WERI-Rb-1 (cell line): Measurements from ENCODE around the gene CAMK2B.
"Not testable (repeated sequence)": the region's sequence is repeated elsewhere in the genome, so short reads cannot be mapped to it uniquely, and the experiment has no call there.

Experiments
- DNase-seq: peaks from one replicate; pipeline ENCODE4 v3.0.0-alpha.2; 2020
- H3K27ac ChIP-seq: fragments of 250-450 bp; sonication (Bioruptor Pico); 2 replicates; pipeline ENCODE4 v1.5.1; 2020; ENCODE audit warnings: mild to moderate bottlenecking, moderate library complexity
- H3K27me3 ChIP-seq: fragments of 250-450 bp; sonication (Bioruptor Pico); 2 replicates; pipeline ENCODE4 v1.5.1; 2021; ENCODE audit warnings: mild to moderate bottlenecking, low read depth, moderate library complexity; ENCODE audit not compliant: insufficient read depth, severe bottlenecking
- H3K36me3 ChIP-seq: fragments of 250-450 bp; sonication (Bioruptor Pico); 2 replicates; pipeline ENCODE4 v1.5.1; 2020; ENCODE audit warnings: mild to moderate bottlenecking, moderate library complexity
- H3K4me3 ChIP-seq: 2 replicates; pipeline ENCODE4 v1.5.1; 2011; ENCODE audit warnings: low read depth, mild to moderate bottlenecking, control low read depth, low read length
- H3K9me3 ChIP-seq: fragments of 250-450 bp; sonication (Bioruptor Pico); 2 replicates; pipeline ENCODE4 v1.5.1; 2021; ENCODE audit warnings: mild to moderate bottlenecking, moderate library complexity; ENCODE audit not compliant: severe bottlenecking
- TF ChIP-seq, protein P1 (sequence below): IDR thresholded peaks from 2 replicates; pipeline ENCODE4 v1.5.1; 2011; ENCODE audit warnings: low read depth, mild to moderate bottlenecking, control low read depth, inconsistent platforms, low read length

CAMK2B gene

DNA sequence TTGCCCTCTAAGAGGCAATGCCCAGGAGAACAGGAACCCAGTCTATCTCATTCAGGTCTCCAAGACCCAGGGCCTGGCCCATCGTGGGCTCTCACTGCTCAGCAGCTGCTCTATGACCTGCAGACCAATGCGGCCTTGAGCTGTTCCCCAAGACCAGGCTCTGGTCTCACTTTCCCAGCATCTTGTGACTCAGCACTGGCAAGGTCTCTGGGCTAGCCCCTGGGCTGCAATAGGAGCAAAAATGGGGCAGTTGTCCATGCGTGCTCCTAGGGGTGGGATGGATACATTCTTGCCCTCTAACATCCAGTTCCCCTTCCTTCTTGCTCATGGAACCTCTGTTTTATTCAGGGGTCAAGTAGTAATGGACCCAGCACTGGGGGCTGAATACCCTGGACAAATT lies 149.7 kb downstream of the CAMK2B start:
- TF ChIP-seq, protein P1, sequence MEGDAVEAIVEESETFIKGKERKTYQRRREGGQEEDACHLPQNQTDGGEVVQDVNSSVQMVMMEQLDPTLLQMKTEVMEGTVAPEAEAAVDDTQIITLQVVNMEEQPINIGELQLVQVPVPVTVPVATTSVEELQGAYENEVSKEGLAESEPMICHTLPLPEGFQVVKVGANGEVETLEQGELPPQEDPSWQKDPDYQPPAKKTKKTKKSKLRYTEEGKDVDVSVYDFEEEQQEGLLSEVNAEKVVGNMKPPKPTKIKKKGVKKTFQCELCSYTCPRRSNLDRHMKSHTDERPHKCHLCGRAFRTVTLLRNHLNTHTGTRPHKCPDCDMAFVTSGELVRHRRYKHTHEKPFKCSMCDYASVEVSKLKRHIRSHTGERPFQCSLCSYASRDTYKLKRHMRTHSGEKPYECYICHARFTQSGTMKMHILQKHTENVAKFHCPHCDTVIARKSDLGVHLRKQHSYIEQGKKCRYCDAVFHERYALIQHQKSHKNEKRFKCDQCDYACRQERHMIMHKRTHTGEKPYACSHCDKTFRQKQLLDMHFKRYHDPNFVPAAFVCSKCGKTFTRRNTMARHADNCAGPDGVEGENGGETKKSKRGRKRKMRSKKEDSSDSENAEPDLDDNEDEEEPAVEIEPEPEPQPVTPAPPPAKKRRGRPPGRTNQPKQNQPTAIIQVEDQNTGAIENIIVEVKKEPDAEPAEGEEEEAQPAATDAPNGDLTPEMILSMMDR: no peak

DNA sequence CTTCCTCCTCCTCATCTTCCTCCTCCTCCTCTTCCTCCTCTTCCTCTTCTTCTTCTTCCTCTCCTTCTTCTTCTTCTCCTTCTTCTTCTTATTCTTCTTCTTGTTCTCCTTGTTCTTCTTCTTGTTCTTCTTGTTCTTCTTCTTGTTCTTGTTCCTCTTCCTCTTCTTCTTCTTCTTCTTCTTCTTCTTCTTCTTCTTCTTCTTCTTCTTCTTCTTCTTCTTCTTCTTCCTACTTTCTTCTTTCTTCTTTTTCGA lies 150.8 kb downstream of the CAMK2B start:
- H3K27me3 ChIP-seq, H3K27ac ChIP-seq, H3K4me3 ChIP-seq, DNase-seq, H3K36me3 ChIP-seq, H3K9me3 ChIP-seq: not testable (repeated sequence)

More for the DNA sequence above, 149.7 kb downstream of the CAMK2B start:
- Histone ChIP-seq H3K27me3 (no peaks in the 10 kb centered on the region), H3K27ac (no peak overlapping the region), H3K36me3 (no peaks in the 10 kb centered on the region), H3K4me3 (no peak overlapping the region), H3K9me3 (no peaks in the 10 kb centered on the region)
- DNase-seq: no peak

DNA sequence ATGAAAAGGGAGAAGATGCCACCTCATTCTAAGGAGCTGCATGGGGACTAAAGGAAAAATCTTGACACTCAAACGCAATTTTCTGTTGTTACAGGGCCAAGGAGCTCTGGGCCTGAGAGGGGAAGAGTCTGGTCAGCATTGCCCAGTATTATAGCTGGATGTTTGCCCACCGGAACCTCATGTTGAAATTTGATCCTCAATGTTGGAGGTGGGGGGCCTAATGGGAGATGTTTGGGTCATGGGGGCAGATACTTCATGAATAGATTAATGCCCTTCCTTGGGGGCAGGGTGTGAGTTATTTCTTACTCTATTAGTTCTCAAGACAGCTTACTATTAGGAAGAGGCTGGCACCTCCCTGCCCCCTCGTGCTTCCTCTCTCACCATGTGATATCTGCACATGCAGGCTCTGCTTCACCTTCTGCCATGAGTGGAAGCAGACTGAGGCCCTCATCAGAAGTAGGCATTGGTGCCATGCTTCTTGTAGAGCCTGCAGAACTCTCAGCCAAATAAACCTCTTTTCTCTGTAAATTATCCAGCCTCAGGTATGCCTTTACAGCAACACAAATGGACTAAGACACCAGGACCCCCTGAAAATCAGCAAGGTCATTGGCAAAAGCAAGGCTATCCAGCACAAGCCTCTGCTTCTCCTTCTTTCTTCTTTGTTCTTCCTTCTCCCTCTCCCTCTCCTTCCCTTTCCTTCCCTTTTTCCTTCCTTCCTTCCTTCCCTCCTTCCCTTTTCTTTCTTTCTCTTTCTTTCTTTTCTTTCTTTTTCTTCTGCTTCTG lies 151.3 kb downstream of the CAMK2B start:
- no peak overlapping the region for H3K27ac ChIP-seq
- H3K27me3 ChIP-seq: no peaks in the 10 kb centered on the region
- H3K36me3 ChIP-seq: no peaks in the 10 kb centered on the region
- no peak overlapping the region for H3K4me3 ChIP-seq
- TF ChIP-seq, protein P1: no peak
- no peak for DNase-seq
- no peaks in the 10 kb centered on the region for H3K9me3 ChIP-seq

DNA sequence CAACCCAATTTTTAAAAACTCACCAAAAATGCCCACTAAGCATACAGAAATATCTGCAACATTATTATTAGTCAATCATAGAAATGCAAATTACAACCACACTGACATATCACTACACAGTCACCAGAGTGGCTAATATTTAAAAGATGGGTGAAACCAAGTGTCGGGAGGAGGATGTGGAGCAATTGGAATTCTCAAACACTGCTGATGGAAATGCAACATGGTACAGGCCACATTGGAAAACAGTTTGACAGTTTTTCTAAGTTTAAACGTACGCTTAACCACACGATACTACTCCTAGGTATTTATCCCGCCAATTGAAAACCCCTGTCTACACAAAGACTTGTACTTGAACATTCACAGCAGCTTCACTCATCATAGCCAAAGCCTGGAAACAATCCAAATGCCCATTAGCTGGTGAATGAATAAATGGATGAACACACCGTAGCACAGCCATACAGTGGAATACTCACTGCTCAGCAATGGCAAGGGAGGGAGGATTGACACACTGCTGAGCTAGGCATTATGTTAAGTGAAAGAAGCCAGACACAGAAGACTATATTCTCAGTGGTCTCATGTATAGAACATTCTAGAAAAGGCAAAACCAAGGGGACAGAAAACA lies 152.5 kb downstream of the CAMK2B start:
- Histone ChIP-seq H3K27ac (no peak overlapping the region), H3K36me3 (no peaks in the 10 kb centered on the region), H3K4me3 (no peak overlapping the region), H3K27me3 (no peaks in the 10 kb centered on the region), H3K9me3 (no peaks in the 10 kb centered on the region)
- TF ChIP-seq, protein P1: no peak
- no peak for DNase-seq

DNA sequence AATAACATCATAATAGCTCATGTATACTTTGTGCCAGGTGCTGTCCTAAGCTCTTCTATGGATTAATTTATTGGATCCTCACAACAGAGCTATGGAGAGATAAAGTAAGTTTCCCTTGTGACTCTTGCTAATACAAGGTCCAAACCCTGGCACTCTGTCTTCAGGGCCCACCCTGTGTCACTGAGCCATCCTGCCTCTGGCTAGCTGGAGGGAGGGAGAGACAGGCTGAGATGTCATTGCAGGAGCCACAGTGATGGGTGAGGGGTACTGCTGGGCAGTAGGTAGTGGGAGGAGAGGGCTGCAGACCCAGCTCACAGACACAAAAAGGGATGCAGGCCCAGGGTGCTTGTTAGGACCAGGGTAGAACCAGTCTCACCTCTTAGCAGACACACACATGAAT lies 153.0 kb downstream of the CAMK2B start:
- Histone ChIP-seq H3K36me3 (no peaks in the 10 kb centered on the region), H3K9me3 (peaks cover under 1% of the 10 kb centered on the region), H3K27me3 (no peaks in the 10 kb centered on the region), H3K4me3 (no peak overlapping the region), H3K27ac (no peak overlapping the region)
- DNase-seq: no peak
- TF ChIP-seq, protein P1: no peak

DNA sequence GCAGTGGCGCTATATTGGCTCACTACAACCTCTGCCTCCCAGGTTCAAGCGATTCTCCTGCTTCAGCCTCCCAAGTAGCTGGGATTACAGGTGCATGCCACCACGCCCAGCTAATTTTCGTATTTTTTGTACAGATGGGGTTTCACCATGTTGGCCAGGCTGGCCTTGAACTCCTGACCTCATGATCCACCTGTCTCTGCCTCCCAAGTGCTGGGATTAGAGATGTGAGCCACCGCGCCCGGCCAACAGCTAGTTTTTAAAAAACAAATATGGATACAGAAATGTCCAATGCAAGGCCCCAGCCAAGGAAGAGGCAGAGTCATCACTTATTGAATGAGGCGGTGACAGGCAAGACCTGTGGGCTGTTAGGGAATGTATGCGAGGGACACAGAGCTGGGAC lies 153.5 kb downstream of the CAMK2B start:
- H3K4me3 ChIP-seq, H3K27ac ChIP-seq, H3K27me3 ChIP-seq, H3K9me3 ChIP-seq, H3K36me3 ChIP-seq, DNase-seq: not testable (repeated sequence)

DNA sequence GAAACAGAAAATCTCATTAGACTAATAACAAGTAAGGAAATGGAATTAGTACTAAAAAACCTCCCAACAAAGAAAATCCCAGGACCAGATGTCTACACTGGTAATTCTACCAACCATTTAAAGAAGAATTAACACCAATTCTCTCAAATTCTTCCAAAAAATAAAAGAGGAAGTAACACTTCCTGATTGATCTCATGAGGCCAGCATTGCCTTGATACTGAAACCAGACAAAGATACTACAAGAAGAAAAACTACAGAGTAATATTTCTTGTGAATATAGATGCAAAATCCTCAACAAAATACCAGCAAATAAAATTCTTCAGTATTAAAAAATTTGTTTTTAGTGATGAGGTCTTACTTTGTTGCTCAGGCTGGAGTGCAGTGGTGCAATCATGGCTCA lies 157.5 kb downstream of the CAMK2B start:
- no peak overlapping the region for H3K27ac ChIP-seq
- H3K36me3 ChIP-seq: no peaks in the 10 kb centered on the region
- no peaks in the 10 kb centered on the region for H3K27me3 ChIP-seq
- DNase-seq: no peak
- TF ChIP-seq, protein P1: no peak
- no peak overlapping the region for H3K4me3 ChIP-seq
- peaks cover 14% of the 10 kb centered on the region for H3K9me3 ChIP-seq
